Thoracic aorta (tissue), 2 donors: ENCODE data around the gene PPP2R5C. TPM values are rescaled to one million over a fixed set of nuclear protein-coding genes. Genes with fewer than 3 reads are reported as not detected.

ENCODE experiments used
- ATAC-seq: fragments of 150-250 bp; one replicate; pipeline ENCODE4 v1.8.0; 2017; ENCODE audit warnings: low read depth; ENCODE audit not compliant: insufficient number of reproducible peaks, low FRiP score
- DNase-seq: peaks from one replicate; pipeline ENCODE4 v3.0.0-alpha.2; 2020; ENCODE audit warnings: low spot score
- H3K27ac ChIP-seq, 2 donors: fragments of 200-600 bp; sonication (generic); 1 replicate in 1 of 2; 2 replicates in 1 of 2; pipeline ENCODE4 v1.5.1; 2016; ENCODE audit warnings: mild to moderate bottlenecking in 2 of 2, moderate library complexity in 2 of 2
- H3K27me3 ChIP-seq: fragments of 200-600 bp; sonication (generic); replicated peaks from 2 replicates; pipeline ENCODE4 v1.6.0; 2016; ENCODE audit warnings: mild to moderate bottlenecking; ENCODE audit not compliant: insufficient read depth
- H3K36me3 ChIP-seq: fragments of 200-600 bp; sonication (generic); one replicate; pipeline ENCODE4 v1.5.1; 2016
- H3K4me1 ChIP-seq, 2 donors: fragments of 200-600 bp; sonication (generic); 1 replicate in 1 of 2; 2 replicates in 1 of 2; pipeline versions ENCODE4 v1.5.1 to v1.6.0; 2016; ENCODE audit warnings: low read depth in 2 of 2, mild to moderate bottlenecking in 1 of 2; ENCODE audit not compliant: control insufficient read depth in 1 of 2
- H3K4me3 ChIP-seq: fragments of 200-600 bp; sonication (generic); 2 replicates; pipeline ENCODE4 v1.5.1; 2016; ENCODE audit warnings: mild to moderate bottlenecking
- H3K9me3 ChIP-seq: fragments of 200-600 bp; sonication (generic); 2 replicates; pipeline ENCODE4 v1.5.1; 2016
- total RNA-seq, 2 donors: library from RNA; depleted of rRNA; stranded (reverse); fragments of >200 nt; gene quantifications; one replicate each; pipeline versions ENCODE4 v1.1.0 to v1.2.3, GENCODE V29; 2016
- TF ChIP-seq, protein P1 (sequence below): fragments of 200-600 bp; sonication (generic); IDR thresholded peaks from one replicate; pipeline ENCODE4 v1.5.1; 2019; ENCODE audit warnings: antibody characterized with exemption

PPP2R5C gene
- total RNA-seq, 2 donors from 2014 or later, result 97.2 to 341 TPM

DNA sequence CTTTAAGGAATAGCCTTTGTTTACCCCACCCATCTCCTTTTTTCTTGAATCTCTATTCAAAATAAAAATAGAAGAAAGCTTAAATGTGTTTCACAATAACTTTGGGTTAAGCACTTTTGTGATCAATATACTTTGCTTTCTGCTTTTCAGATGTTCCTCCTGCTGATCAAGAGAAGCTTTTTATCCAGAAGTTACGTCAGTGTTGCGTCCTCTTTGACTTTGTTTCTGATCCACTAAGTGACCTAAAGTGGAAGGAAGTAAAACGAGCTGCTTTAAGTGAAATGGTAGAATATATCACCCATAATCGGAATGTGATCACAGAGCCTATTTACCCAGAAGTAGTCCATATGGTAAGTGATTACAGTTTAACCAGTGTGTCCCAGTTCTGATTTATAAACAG lies 95.0 kb downstream of the PPP2R5C start:
- peaks cover 16% of the 10 kb centered on the region for H3K36me3 ChIP-seq
- H3K9me3 ChIP-seq, result no peaks in the 10 kb centered on the region
- TF ChIP-seq, protein P1, sequence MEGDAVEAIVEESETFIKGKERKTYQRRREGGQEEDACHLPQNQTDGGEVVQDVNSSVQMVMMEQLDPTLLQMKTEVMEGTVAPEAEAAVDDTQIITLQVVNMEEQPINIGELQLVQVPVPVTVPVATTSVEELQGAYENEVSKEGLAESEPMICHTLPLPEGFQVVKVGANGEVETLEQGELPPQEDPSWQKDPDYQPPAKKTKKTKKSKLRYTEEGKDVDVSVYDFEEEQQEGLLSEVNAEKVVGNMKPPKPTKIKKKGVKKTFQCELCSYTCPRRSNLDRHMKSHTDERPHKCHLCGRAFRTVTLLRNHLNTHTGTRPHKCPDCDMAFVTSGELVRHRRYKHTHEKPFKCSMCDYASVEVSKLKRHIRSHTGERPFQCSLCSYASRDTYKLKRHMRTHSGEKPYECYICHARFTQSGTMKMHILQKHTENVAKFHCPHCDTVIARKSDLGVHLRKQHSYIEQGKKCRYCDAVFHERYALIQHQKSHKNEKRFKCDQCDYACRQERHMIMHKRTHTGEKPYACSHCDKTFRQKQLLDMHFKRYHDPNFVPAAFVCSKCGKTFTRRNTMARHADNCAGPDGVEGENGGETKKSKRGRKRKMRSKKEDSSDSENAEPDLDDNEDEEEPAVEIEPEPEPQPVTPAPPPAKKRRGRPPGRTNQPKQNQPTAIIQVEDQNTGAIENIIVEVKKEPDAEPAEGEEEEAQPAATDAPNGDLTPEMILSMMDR, result no peak
- H3K27me3 ChIP-seq, result no peaks in the 10 kb centered on the region
- DNase-seq (no peak), ATAC-seq (no peak)
- H3K27ac ChIP-seq, result no peak overlapping the region
- H3K4me3 ChIP-seq, result no peak overlapping the region
- H3K4me1 ChIP-seq, result peaks cover 12 to 15% of the 10 kb centered on the region in 2 donors

DNA sequence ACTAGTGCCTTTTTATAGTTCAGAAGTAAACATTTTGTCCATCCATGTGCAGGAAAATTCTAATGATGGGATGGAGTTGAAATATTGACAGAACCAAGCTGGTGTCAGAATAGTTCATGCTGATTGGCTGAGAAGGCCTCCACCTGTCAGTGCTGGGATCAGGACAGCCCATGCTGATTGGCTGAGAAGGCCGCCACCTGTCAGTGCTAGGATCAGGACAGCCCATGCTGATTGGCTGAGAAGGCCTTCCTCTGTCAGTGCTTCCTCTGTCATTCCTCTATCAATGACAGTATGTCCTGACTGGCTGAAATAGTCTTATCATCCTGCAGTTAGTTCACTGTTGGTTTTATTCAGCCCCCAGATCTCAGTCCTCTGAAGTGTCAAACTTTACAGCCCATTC lies 95.7 kb downstream of the PPP2R5C start:
- TF ChIP-seq, protein P1, result no peak
- no peaks in the 10 kb centered on the region for H3K27me3 ChIP-seq
- H3K9me3 ChIP-seq, result no peaks in the 10 kb centered on the region
- H3K36me3 ChIP-seq, result peaks cover 16% of the 10 kb centered on the region
- DNase-seq, result no peak
- H3K4me3 ChIP-seq, result no peak overlapping the region
- no peak overlapping the region for H3K27ac ChIP-seq
- H3K4me1 ChIP-seq, result peaks cover 12 to 14% of the 10 kb centered on the region in 2 donors
- ATAC-seq, result no peak

DNA sequence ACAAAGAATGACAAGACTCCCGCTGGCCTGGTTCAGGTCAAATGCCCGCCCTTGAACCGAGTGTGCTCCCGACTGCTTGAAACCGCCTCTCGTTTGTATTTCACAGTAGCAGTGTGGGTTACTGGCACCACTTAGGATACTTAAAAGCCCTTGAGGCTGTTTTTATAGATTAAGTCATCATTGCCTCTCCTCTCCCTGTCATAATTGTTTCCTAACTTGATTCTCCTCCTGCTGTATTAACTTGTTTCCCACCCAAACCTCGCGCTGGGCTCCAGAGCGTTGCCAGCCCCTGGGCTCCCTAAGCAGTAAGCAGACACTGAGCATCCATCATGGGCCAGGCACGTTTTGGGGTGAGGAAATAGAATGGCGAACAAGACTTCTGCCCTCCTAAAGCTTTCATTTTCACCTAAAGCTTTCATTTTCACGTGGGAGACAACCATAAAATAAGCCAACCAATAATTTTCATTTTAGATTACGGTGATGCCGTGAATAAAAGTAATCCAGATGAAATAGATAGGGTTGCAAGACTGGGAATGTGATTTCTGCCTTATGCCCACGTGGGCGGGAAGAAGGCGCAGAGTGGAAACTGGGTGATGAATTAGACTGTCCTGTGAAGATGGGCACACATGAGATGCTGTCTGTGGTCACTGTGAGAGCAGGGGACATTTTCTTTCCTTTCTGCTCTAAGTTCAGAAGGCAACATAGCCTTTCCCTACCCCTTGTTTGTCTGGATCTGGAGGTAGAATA lies 97.5 kb downstream of the PPP2R5C start:
- ATAC-seq (no peak), DNase-seq (no peak)
- TF ChIP-seq, protein P1, result no peak
- no peaks in the 10 kb centered on the region for H3K9me3 ChIP-seq
- peaks cover 4 to 9% of the 10 kb centered on the region in 2 donors for H3K4me1 ChIP-seq
- peaks cover 16% of the 10 kb centered on the region for H3K36me3 ChIP-seq
- no peaks in the 10 kb centered on the region for H3K27me3 ChIP-seq
- H3K4me3 ChIP-seq, result no peak overlapping the region
- H3K27ac ChIP-seq, result no peak overlapping the region

DNA sequence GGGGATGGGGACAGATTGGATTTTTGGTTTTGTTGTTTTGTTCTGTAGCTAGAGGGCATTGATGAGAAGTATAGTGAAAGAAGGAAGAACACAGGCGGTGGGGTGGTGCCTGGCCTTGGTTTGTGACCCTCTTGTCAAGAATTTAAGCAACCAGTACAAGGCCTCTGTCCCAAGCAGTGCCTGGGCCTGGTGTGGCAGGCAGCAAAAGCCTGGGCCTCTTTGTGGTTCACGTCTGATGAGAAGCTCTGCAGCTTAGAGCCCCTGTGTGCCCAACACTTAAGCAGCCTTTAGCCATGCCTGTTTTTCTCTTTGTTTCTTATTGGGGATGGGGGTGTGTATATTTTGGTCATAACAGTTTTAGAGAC lies 98.0 kb downstream of the PPP2R5C start:
- peaks cover 0 to 3% of the 10 kb centered on the region in 2 donors for H3K4me1 ChIP-seq
- no peak overlapping the region for H3K27ac ChIP-seq
- H3K4me3 ChIP-seq, result no peak overlapping the region
- DNase-seq (no peak), ATAC-seq (no peak)
- H3K9me3 ChIP-seq, result no peaks in the 10 kb centered on the region
- H3K36me3 ChIP-seq, result peaks cover 16% of the 10 kb centered on the region
- TF ChIP-seq, protein P1, result no peak
- H3K27me3 ChIP-seq, result no peaks in the 10 kb centered on the region

DNA sequence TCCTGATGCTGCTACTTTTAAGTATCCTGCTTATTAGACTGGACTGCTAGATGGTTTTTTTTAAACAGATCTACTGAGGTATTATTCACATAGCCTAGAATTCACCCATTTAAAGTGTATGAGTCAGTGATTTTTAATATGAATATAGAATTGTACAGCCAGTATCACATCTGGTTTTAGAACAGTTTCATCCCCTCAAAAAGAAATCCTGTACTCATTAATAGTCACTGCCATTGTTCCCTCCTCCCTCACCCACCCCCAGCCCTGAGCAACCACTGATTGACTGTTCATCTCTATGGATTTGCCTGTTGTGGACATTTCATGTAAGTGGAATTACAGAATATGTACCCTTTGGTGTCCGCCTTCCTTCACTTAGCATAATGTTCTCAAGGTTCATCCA lies 98.4 kb downstream of the PPP2R5C start:
- no peak overlapping the region for H3K27ac ChIP-seq
- no peaks in the 10 kb centered on the region for H3K4me1 ChIP-seq
- no peaks in the 10 kb centered on the region for H3K9me3 ChIP-seq
- peaks cover 16% of the 10 kb centered on the region for H3K36me3 ChIP-seq
- no peak overlapping the region for H3K4me3 ChIP-seq
- ATAC-seq, result no peak
- TF ChIP-seq, protein P1, result no peak
- DNase-seq, result no peak
- H3K27me3 ChIP-seq, result no peaks in the 10 kb centered on the region
